A673 (cell line): ENCODE results near the gene ZNF365. TPM values are rescaled to one million over a fixed set of nuclear protein-coding genes. Genes with fewer than 3 reads are reported as not detected.

Experiments used
- BruUV-seq: library from RNA; stranded (reverse); fragments of 400-500 nt; replicated peaks from 2 replicates; lab custom pipeline; 2021; lab: Mats Ljungman, UMichigan
- CTCF ChIA-PET: fragments of 300-600 bp; sonication (Branson Sonifier 250); formaldehyde crosslinking; loops from one replicate; lab custom pipeline; 2022; ENCODE audit warnings: antibody characterized with exemption; lab: Charles Lee
- POLR2A ChIA-PET: fragments of 300-600 bp; sonication (Branson Sonifier 250); formaldehyde crosslinking; loops from one replicate; lab custom pipeline; 2022; ENCODE audit warnings: antibody characterized with exemption; ENCODE audit not compliant: low non-redundant PET; lab: Charles Lee
- DNase-seq: peaks from one replicate; pipeline ENCODE4 v3.0.0-alpha.2; 2015; ENCODE audit warnings: low spot score
- H3K27ac ChIP-seq: fragments of 200-600 bp; sonication (generic); 2 replicates; pipeline ENCODE4 v1.5.1; 2016; ENCODE audit warnings: mixed run types, low read depth, mild to moderate bottlenecking, mixed read lengths, antibody characterized with exemption, low read length; ENCODE audit not compliant: poor library complexity, severe bottlenecking
- H3K27me3 ChIP-seq: fragments of 200-600 bp; sonication (generic); replicated peaks from 2 replicates; pipeline ENCODE4 v1.6.1; 2017; ENCODE audit warnings: mixed run types, low read depth, mild to moderate bottlenecking, mixed read lengths, antibody characterized with exemption, low read length; ENCODE audit not compliant: insufficient read depth, poor library complexity
- H3K36me3 ChIP-seq: fragments of 200-600 bp; sonication (generic); 2 replicates; pipeline ENCODE4 v1.6.1; 2016; ENCODE audit warnings: mixed run types, mild to moderate bottlenecking, mixed read lengths, antibody characterized with exemption, low read length; ENCODE audit not compliant: insufficient read depth, poor library complexity, severe bottlenecking
- H3K4me1 ChIP-seq: fragments of 200-600 bp; sonication (generic); 2 replicates; pipeline ENCODE4 v1.6.1; 2017; ENCODE audit warnings: mixed run types, mild to moderate bottlenecking, mixed read lengths, antibody characterized with exemption, low read length; ENCODE audit not compliant: insufficient read depth, poor library complexity, severe bottlenecking
- H3K4me3 ChIP-seq: fragments of 200-600 bp; sonication (generic); 2 replicates; pipeline ENCODE4 v1.5.1; 2016; ENCODE audit warnings: low read depth, mixed run types, mild to moderate bottlenecking, mixed read lengths, low read length; ENCODE audit not compliant: poor library complexity, severe bottlenecking
- H3K9me3 ChIP-seq: fragments of 200-600 bp; sonication (generic); 2 replicates; pipeline ENCODE4 v1.6.1; 2016; ENCODE audit warnings: mixed run types, low read depth, mild to moderate bottlenecking, mixed read lengths, antibody characterized with exemption, low read length; ENCODE audit not compliant: poor library complexity, severe bottlenecking
- EZH2 ChIP-seq: fragments of 200-600 bp; sonication (generic); IDR thresholded peaks from 2 replicates; pipeline ENCODE4 v1.6.1; 2017; ENCODE audit warnings: borderline replicate concordance, low read depth, mild to moderate bottlenecking, mixed read lengths, antibody characterized with exemption, low read length; ENCODE audit not compliant: poor library complexity, severe bottlenecking
- intact Hi-C: fragments of 100-400 bp; cut with micrococcal nuclease; formaldehyde crosslinking; loops from one replicate; pipeline ENCODE4 v1.10.0; 2022; ENCODE audit not compliant: unreplicated experiment
- total RNA-seq: library from RNA; stranded (reverse); gene quantifications from 2 replicates; pipeline ENCODE4 v1.2.3, GENCODE V29; 2021
- TF ChIP-seq, protein P1 (sequence below): fragments of 300-800, 200-600 bp; sonication (generic); conservative IDR thresholded peaks from 2 replicates; pipeline ENCODE4 v1.5.1; 2017; ENCODE audit warnings: low read depth, mild to moderate bottlenecking, antibody characterized with exemption, low read length, moderate library complexity, mixed read lengths

Gene ZNF365
- total RNA-seq, 1 experiment from 2014 or later: 0.56 TPM

GRCh38 chr10:62395892-62396291, 21.7 kb downstream of the ZNF365 start:
- CTCF ChIA-PET: no interaction called here
- Histone ChIP-seq H3K27ac (no peak overlapping the region), H3K4me3 (no peak overlapping the region), H3K4me1 (no peaks in the 10 kb centered on the region), H3K9me3 (no peaks in the 10 kb centered on the region), H3K36me3 (no peaks in the 10 kb centered on the region), H3K27me3 (no peaks in the 10 kb centered on the region)
- POLR2A ChIA-PET: no interaction called here
- no peak for TF ChIP-seq EZH2
- TF ChIP-seq, protein P1, sequence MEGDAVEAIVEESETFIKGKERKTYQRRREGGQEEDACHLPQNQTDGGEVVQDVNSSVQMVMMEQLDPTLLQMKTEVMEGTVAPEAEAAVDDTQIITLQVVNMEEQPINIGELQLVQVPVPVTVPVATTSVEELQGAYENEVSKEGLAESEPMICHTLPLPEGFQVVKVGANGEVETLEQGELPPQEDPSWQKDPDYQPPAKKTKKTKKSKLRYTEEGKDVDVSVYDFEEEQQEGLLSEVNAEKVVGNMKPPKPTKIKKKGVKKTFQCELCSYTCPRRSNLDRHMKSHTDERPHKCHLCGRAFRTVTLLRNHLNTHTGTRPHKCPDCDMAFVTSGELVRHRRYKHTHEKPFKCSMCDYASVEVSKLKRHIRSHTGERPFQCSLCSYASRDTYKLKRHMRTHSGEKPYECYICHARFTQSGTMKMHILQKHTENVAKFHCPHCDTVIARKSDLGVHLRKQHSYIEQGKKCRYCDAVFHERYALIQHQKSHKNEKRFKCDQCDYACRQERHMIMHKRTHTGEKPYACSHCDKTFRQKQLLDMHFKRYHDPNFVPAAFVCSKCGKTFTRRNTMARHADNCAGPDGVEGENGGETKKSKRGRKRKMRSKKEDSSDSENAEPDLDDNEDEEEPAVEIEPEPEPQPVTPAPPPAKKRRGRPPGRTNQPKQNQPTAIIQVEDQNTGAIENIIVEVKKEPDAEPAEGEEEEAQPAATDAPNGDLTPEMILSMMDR: no peak
- no TSS peak for BruUV-seq
- intact Hi-C loops: no loop called here
- DNase-seq: no peak

DNA sequence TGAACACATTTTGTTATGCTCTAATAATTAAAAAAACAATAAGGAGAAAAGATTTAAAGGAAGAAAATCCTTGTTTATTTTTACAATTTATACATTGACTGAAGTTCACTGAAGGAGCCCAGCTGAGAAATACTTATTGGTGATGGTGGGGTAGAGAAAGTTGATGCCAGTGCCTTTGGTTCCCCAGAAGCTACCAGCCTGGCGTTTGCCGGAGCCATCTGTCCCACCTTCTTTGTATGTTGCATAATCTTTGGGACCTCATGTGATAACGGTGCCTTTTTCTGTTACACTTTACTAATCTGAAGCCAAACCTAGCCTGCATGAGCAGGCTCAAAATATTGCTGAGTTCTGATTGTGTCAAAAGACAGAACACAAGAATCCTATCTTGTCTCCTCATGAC, 22.7 kb downstream of the ZNF365 start:
- no peaks in the 10 kb centered on the region for H3K27me3 ChIP-seq
- TF ChIP-seq, protein P1: no peak
- no peak for TF ChIP-seq EZH2
- POLR2A ChIA-PET: no interaction called here
- no peaks in the 10 kb centered on the region for H3K9me3 ChIP-seq
- H3K27ac ChIP-seq: no peak overlapping the region
- no peak for DNase-seq
- no TSS peak for BruUV-seq
- intact Hi-C loops: no loop called here
- CTCF ChIA-PET: no interaction called here
- no peaks in the 10 kb centered on the region for H3K36me3 ChIP-seq
- H3K4me3 ChIP-seq: no peak overlapping the region
- no peaks in the 10 kb centered on the region for H3K4me1 ChIP-seq

GRCh38 chr10:62399211-62399610, 25.0 kb downstream of the ZNF365 start:
- intact Hi-C loops: no loop called here

More at GRCh38 chr10:62399211-62399610, 25.0 kb downstream of the ZNF365 start:
- no TSS peak for BruUV-seq
- H3K27ac ChIP-seq: no peak overlapping the region
- H3K36me3 ChIP-seq: no peaks in the 10 kb centered on the region
- H3K27me3 ChIP-seq: no peaks in the 10 kb centered on the region
- no peak overlapping the region for H3K4me3 ChIP-seq
- TF ChIP-seq EZH2: no peak
- TF ChIP-seq, protein P1: no peak
- DNase-seq: no peak
- no peaks in the 10 kb centered on the region for H3K9me3 ChIP-seq
- POLR2A ChIA-PET: no interaction called here
- CTCF ChIA-PET: no interaction called here
- H3K4me1 ChIP-seq: no peaks in the 10 kb centered on the region
